HG02943 (cell line): ENCODE results near the gene HSPA4.

Experiments
- ATAC-seq: cut with Tn5 transposase; IDR thresholded peaks from one replicate; pipeline ENCODE4 v1.9.1; 2021; ENCODE audit warnings: mild to moderate bottlenecking, low read depth, moderate library complexity; ENCODE audit not compliant: unreplicated experiment

The HSPA4 gene

DNA sequence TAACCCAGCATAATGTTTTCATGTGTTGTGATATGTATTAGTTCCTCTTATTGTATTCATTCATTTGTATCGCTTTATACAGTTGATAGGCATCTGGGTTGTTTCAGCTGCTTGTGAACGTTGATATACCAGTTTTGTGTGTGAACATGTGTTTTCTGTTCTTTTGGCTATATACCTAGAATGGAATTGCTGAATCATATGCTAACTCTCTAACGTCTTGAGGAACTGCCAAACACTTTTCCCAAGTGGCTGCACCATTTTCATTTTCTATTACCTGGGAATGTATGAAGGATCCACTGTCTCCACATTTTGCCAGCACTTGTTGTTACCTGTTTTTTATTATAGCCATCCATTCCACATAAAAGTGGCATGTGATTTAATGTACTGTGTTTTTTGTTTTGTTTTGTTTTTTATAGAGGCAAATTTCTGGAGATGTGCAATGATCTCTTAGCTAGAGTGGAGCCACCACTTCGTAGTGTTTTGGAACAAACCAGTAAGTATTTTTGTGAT is 34.6 kb downstream of the HSPA4 start:
- no peak for ATAC-seq

- no peak for ATAC-seq
Measured at GRCh38 chr5:133088064-133088463, 36.3 kb downstream of the HSPA4 start.

DNA sequence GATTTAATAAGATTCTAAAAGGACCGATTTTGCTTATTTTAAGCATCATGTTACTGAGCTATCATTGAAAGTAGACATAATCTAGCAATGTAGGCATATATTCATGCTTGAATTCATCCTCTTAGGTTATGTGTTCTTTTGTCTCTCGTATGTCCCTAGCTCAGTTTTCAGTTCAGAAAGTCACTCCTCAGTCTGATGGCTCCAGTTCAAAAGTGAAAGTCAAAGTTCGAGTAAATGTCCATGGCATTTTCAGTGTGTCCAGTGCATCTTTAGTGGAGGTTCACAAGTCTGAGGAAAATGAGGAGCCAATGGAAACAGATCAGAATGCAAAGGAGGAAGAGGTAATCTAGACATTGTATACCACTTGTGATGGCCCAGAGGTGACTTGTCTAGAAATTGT is 39.2 kb downstream of the HSPA4 start:
- ATAC-seq = no peak

DNA sequence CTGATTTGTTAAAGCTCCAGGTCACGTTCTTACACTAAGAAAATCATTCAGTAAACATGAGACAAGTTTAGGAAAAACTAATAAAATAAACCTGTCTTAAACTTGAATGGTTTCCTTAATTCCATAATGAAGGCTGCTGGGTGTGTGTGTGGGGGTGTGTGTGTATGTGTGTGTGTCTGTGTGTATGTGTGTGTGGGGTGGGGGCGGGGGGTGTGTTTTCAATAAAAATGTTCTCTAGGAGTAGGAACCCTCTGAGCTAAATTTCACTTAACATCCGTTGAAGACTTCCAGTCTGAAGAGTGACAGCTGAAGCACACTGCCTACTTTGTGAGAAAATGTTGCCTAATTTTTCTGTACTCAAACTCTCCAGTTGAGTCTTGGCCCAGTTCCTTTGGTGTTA is 54.5 kb downstream of the HSPA4 start:
- ATAC-seq = no peak

- no peak for ATAC-seq
Measured at GRCh38 chr5:133106761-133107572, 55.2 kb downstream of the HSPA4 start.

- no peak for ATAC-seq
Measured at GRCh38 chr5:133108481-133108921, 56.7 kb downstream of the HSPA4 start.

GRCh38 chr5:133109655-133110483 is 58.1 kb downstream of the HSPA4 start:
- ATAC-seq = no peak

DNA sequence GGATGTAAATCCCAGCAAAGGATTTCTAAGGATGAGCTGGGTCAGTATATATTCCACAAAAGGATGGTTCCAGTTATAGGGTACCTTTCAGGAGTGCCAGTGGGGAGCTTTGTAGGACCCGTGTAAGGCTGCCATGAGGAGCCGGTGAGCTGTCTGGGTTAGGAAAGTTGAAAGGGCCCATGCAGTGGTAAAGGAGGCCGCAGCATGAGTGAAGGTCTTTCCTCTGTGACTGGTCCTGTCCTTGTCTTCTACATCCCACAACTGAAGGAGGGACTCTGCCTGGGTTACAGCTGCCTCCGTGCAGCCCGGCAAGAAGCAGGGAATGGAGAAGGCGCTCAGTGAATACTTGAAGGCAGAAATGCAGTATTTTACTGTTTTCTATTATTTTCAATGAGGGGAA is 58.9 kb downstream of the HSPA4 start:
- ATAC-seq = no peak

GRCh38 chr5:133111299-133111698 is 59.5 kb downstream of the HSPA4 start:
- ATAC-seq = no peak

- ATAC-seq = no peak
Measured at GRCh38 chr5:133112026-133112660, 60.3 kb downstream of the HSPA4 start.

GRCh38 chr5:133113331-133114061 is 61.7 kb downstream of the HSPA4 start:
- ATAC-seq = no peak

DNA sequence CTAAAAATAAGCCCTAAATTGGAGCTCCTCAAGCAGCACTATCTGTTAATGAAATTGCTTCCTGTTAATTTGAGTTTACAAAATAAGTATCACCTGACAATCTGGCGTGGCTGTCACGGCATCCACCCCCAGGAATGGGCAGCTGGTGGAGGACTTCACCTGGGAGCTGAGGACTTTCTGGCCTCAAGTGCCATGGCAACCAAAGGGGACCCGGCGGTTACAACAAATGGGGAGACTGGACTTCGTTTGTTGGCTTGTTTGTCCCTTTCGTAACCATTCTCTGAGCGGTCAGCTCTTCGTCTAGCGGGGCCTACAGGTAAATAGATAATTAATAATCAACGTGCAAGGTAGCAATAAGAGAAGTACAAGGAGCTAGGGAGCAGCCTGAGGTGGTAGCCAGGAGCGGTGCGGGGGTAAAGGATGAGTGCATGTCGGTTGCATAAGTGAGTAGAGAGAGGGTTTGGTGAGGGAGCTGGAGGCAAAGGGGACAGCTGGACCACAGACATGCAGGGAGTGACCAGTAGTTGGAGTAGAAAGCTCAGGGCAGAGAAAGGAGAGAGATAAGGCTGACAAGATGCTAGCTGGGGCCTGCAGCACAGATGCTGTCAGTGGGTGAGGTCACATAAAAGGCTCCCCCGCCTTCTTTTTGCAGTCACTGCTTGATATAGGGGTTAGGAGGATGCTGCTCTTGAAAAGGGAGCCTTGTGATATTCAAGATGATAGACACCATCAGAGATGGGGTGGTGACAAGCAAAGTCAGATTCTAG is 62.5 kb downstream of the HSPA4 start:
- no peak for ATAC-seq

GRCh38 chr5:133114933-133115310 is 63.1 kb downstream of the HSPA4 start:
- ATAC-seq = no peak

- no peak for ATAC-seq
Measured at GRCh38 chr5:133116601-133117000, 64.8 kb downstream of the HSPA4 start.

DNA sequence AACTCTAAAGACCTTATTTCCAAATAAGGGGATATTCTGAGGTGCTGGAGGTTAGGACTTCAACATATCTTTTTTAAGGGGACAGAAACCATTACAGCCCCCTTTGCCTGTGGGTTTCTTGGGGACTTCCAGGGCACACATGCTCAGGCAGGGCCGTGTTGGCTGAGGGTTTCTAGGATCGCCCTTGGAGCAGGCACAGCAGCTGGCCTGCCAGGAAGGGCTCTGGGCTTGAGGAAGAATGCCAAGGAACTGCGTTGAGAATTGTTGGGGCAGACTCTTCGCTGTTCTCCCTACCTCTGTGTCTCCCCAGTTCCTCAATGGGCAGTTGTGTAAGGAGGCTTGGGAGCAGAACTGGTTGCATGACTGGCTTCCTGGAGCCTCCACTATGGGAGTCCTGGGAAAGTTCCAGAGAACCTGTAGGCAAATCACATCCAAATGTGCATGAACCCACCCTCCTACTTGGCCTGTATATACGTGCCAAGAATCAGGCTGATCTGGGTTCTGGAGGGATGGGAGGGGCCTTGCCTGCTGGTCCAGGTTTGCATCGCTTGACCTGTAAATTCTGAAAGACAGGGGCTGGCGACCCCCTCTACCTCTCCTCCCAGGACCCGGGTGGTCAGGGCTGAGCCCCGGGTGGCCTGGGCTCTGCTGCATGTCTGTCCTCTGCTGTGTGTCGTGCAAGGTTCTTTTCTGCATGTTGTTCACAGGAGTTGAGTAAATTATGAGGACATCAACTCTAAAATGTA is 65.5 kb downstream of the HSPA4 start:
- ATAC-seq = no peak

- no peak for ATAC-seq
Measured at GRCh38 chr5:133117912-133118445, 66.2 kb downstream of the HSPA4 start.

DNA sequence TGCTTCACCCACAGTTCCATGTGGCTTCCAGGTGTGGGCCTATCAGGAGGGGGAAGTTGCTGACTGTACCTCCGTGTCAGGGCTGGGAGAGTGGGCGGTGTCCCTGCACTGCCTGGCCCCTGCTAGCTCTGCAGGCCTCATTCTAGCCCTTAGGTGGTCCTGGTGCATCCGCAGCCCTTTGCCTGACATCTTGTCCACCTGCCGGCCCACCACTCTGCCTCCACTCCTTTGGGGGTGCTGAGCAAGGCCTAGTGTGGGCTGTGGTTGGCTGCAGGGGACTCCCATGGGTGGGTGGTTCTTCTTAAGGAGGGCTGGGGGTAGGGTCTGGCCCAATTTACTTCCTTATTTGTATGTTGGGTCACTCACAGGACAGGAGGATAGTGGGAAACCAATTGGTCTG is 66.9 kb downstream of the HSPA4 start:
- no peak for ATAC-seq

DNA sequence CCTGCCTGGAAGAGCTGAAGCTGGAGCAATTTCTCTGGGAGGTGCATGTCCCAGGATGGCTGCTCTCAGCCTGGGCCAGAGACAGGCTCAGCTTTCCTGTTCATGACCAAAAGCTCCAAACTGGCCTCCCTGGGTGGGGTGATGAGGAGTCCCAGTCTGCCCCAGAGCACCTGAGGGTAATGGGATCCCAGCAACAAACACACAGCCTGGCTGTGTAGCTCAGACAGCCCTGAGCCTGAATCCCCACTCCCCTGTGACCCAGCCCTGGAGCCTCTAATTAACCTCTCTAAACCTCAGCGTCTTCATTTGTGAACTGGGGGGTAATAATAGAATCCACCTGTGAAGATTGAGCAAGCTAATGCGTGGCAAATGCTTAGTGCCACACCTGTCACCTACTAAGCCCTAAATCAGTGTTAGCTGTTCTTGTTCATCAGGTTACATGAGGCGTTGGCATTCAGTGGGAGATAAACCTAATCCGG is 67.5 kb downstream of the HSPA4 start:
- ATAC-seq = no peak
